H9 (cell line): ENCODE results near the gene SPATA2. TPM values are rescaled to one million over a fixed set of nuclear protein-coding genes. Genes with fewer than 3 reads are reported as not detected.
"Not testable (repeated sequence)": the region's sequence is repeated elsewhere in the genome, so short reads cannot be mapped to it uniquely, and the experiment has no call there.

Experiments used
- DNase-seq: peaks from one replicate; pipeline ENCODE4 v3.0.0-alpha.2; 2017
- H2AFZ ChIP-seq: one replicate; pipeline ENCODE4 v1.6.1; 2013; ENCODE audit warnings: mild to moderate bottlenecking, low read length, control low read depth, moderate library complexity
- H2AK5ac ChIP-seq: 2 replicates; pipeline ENCODE4 v1.6.1; 2013; ENCODE audit warnings: low read length, control low read depth, mixed read lengths; ENCODE audit not compliant: insufficient read length
- H2BK120ac ChIP-seq: one replicate; pipeline ENCODE4 v1.6.1; 2013; ENCODE audit warnings: low read depth, mild to moderate bottlenecking, low read length, control low read depth, inconsistent platforms; ENCODE audit not compliant: poor library complexity, severe bottlenecking
- H2BK12ac ChIP-seq: 2 replicates; pipeline ENCODE4 v1.6.1; 2013; ENCODE audit warnings: low read length, control low read depth, mixed read lengths, low read depth; ENCODE audit not compliant: insufficient read length
- H2BK15ac ChIP-seq: 2 replicates; pipeline ENCODE4 v1.6.1; 2013; ENCODE audit warnings: low read depth, low read length, control low read depth
- H2BK20ac ChIP-seq: one replicate; pipeline ENCODE4 v1.6.1; 2013; ENCODE audit warnings: low read depth, mild to moderate bottlenecking, low read length, control low read depth, inconsistent platforms; ENCODE audit not compliant: poor library complexity, severe bottlenecking
- H2BK5ac ChIP-seq: 2 replicates; pipeline ENCODE4 v1.6.1; 2013; ENCODE audit warnings: low read length, control low read depth, mixed read lengths; ENCODE audit not compliant: insufficient read length
- H3K14ac ChIP-seq: 2 replicates; pipeline ENCODE4 v1.6.1; 2013; ENCODE audit warnings: low read length, control low read depth; ENCODE audit not compliant: insufficient read depth
- H3K18ac ChIP-seq: 2 replicates; pipeline ENCODE4 v1.6.1; 2013; ENCODE audit warnings: low read depth, mild to moderate bottlenecking, mixed read lengths, low read length, control low read depth; ENCODE audit not compliant: insufficient read length
- H3K23ac ChIP-seq: 2 replicates; pipeline ENCODE4 v1.6.1; 2013; ENCODE audit warnings: low read length, control low read depth, mixed read lengths, low read depth; ENCODE audit not compliant: insufficient read length
- H3K23me2 ChIP-seq: 2 replicates; pipeline ENCODE4 v1.6.1; 2013; ENCODE audit warnings: low read depth, mild to moderate bottlenecking, mixed read lengths, low read length, control low read depth; ENCODE audit not compliant: insufficient read length, poor library complexity, severe bottlenecking
- H3K27ac ChIP-seq: 2 replicates; pipeline ENCODE4 v1.5.1; 2013; ENCODE audit warnings: low read length, control low read depth, mixed read lengths, low read depth; ENCODE audit not compliant: insufficient read length
- H3K27me3 ChIP-seq: 2 replicates; pipeline ENCODE4 v1.6.1; 2013; ENCODE audit warnings: low read length, control low read depth, inconsistent platforms; ENCODE audit not compliant: insufficient read depth
- H3K4ac ChIP-seq: 2 replicates; pipeline ENCODE4 v1.6.1; 2013; ENCODE audit warnings: low read depth, mild to moderate bottlenecking, control low read depth, inconsistent platforms, low read length, moderate library complexity
- H3K4me1 ChIP-seq: 2 replicates; pipeline ENCODE4 v1.6.1; 2013; ENCODE audit warnings: low read length, control low read depth, inconsistent platforms; ENCODE audit not compliant: insufficient read depth
- H3K4me2 ChIP-seq: 2 replicates; pipeline ENCODE4 v1.6.1; 2013; ENCODE audit warnings: low read length, control low read depth, mixed read lengths; ENCODE audit not compliant: insufficient read length, insufficient read depth
- H3K56ac ChIP-seq: 2 replicates; pipeline ENCODE4 v1.6.1; 2013; ENCODE audit warnings: low read depth, mild to moderate bottlenecking, mixed read lengths, low read length, control low read depth; ENCODE audit not compliant: insufficient read length
- H3K79me1 ChIP-seq: 2 replicates; pipeline ENCODE4 v1.6.1; 2013; ENCODE audit warnings: low read depth, mild to moderate bottlenecking, moderate library complexity, low read length, control low read depth, inconsistent platforms; ENCODE audit not compliant: insufficient read depth, poor library complexity, severe bottlenecking
- H3K79me2 ChIP-seq: 2 replicates; pipeline ENCODE4 v1.6.1; 2013; ENCODE audit warnings: low read length, control low read depth, inconsistent platforms; ENCODE audit not compliant: insufficient read depth
- H3K9ac ChIP-seq: 2 replicates; pipeline ENCODE4 v1.6.1; 2013; ENCODE audit warnings: low read length, control low read depth, mixed read lengths; ENCODE audit not compliant: insufficient read length; ENCODE audit errors: extremely low read depth
- H3K9me3 ChIP-seq: one replicate; pipeline ENCODE4 v1.6.1; 2013; ENCODE audit warnings: low read depth, low read length, inconsistent platforms; ENCODE audit not compliant: control insufficient read depth
- H3T11ph ChIP-seq: one replicate; pipeline ENCODE4 v1.6.1; 2013; ENCODE audit warnings: mild to moderate bottlenecking, low read length, control low read depth, inconsistent platforms
- H4K20me1 ChIP-seq: one replicate; pipeline ENCODE4 v1.6.1; 2013; ENCODE audit not compliant: control insufficient read depth, insufficient read length, insufficient read depth
- H4K5ac ChIP-seq: 2 replicates; pipeline ENCODE4 v1.6.1; 2013; ENCODE audit warnings: low read depth, mild to moderate bottlenecking, mixed read lengths, low read length, control low read depth; ENCODE audit not compliant: insufficient read length
- H4K8ac ChIP-seq: replicated peaks from 2 replicates; pipeline ENCODE4 v1.6.1; 2013; ENCODE audit warnings: low read length, control low read depth, mixed read lengths, low read depth; ENCODE audit not compliant: insufficient read length
- H4K91ac ChIP-seq: 2 replicates; pipeline ENCODE4 v1.6.1; 2013; ENCODE audit warnings: low read depth, mild to moderate bottlenecking, moderate library complexity, mixed read lengths, low read length, control low read depth; ENCODE audit not compliant: insufficient read length
- H3K27ac Mint-ChIP-seq, 3 experiments: 2 replicates in 2 of 3; 3 replicates in 1 of 3; pipeline ENCODE4 v1.8.0; 2020 to 2021; ENCODE audit warnings: mixed read lengths in 3 of 3, mild to moderate bottlenecking in 1 of 3, moderate library complexity in 1 of 3
- H3K27me3 Mint-ChIP-seq: 2 replicates; pipeline ENCODE4 v1.8.0; 2021; ENCODE audit warnings: low read depth, mild to moderate bottlenecking, moderate library complexity, mixed read lengths
- H3K36me3 Mint-ChIP-seq, 3 experiments: 2 replicates in 2 of 3; 3 replicates in 1 of 3; pipeline ENCODE4 v1.8.0; 2020 to 2021; ENCODE audit warnings: low read depth in 3 of 3, mixed read lengths in 3 of 3; ENCODE audit not compliant: insufficient read depth in 1 of 3
- H3K4me1 Mint-ChIP-seq, 2 experiments: 2 replicates each; pipeline ENCODE4 v1.8.0; 2020; ENCODE audit warnings: mixed read lengths in 2 of 2
- H3K4me3 Mint-ChIP-seq, 2 experiments: 2 replicates in 1 of 2; 3 replicates in 1 of 2; pipeline ENCODE4 v1.8.0; 2020 to 2021; ENCODE audit warnings: mild to moderate bottlenecking in 2 of 2, mixed read lengths in 2 of 2, moderate library complexity in 1 of 2
- H3K9me3 Mint-ChIP-seq, 2 experiments: 2 replicates in 1 of 2; 3 replicates in 1 of 2; pipeline ENCODE4 v1.8.0; 2020; ENCODE audit warnings: mild to moderate bottlenecking in 2 of 2, mixed read lengths in 2 of 2, moderate library complexity in 1 of 2
- CTCF ChIP-seq: fragments of 200-600 bp; sonication (generic); conservative IDR thresholded peaks from 3 replicates; pipeline ENCODE4 v1.8.0; 2021; ENCODE audit warnings: antibody characterized with exemption, mild to moderate bottlenecking
- whole genome bisulfite sequencing: extraction: QIAGEN DNeasy Blood & Tissue Kit; methylation state at CpG from one replicate; pipeline ENCODE4 v1.1.7; 2013; ENCODE audit warnings: missing lambda C conversion rate, low lambda C conversion rate, mixed read lengths; ENCODE audit not compliant: insufficient read length; ENCODE audit errors: extremely low coverage; 5-methylcytosine and 5-hydroxymethylcytosine counted together
- total RNA-seq: library from RNA; stranded (reverse); gene quantifications from 2 replicates; pipeline ENCODE4 v1.2.1, GENCODE V29; 2021

SPATA2 gene
- total RNA-seq, 1 experiment from 2014 or later: 9.6 TPM

GRCh38 chr20:49896204-49896603 is 19.1 kb downstream of the SPATA2 start:
- no peak overlapping the region for H3K18ac ChIP-seq
- H3K14ac ChIP-seq: no peak overlapping the region
- no peak overlapping the region for H2AFZ ChIP-seq
- H3K4me2 ChIP-seq: no peak overlapping the region
- H3K9ac ChIP-seq: no peak overlapping the region
- no peak for TF ChIP-seq CTCF
- no peak overlapping the region for H3K27ac ChIP-seq
- no peak overlapping the region for H4K5ac ChIP-seq
- no peaks in the 10 kb centered on the region for H3K23me2 ChIP-seq
- no peaks in the 10 kb centered on the region for H3K79me2 ChIP-seq
- H3K4me1 ChIP-seq: no peaks in the 10 kb centered on the region
- no peak overlapping the region for H3T11ph ChIP-seq
- no peak overlapping the region for H2AK5ac ChIP-seq
- H3K79me1 ChIP-seq: no peaks in the 10 kb centered on the region
- H2BK5ac ChIP-seq: no peak overlapping the region
- H2BK15ac ChIP-seq: no peak overlapping the region
- H3K56ac ChIP-seq: no peak overlapping the region
- Mint-ChIP-seq H3K27me3 (peaks cover 1% of the 10 kb centered on the region; the same call in 1 of the 2 replicates), H3K4me1 (peaks cover 8 to 17% of the 10 kb centered on the region in 2 experiments), H3K9me3 (no peaks in the 10 kb centered on the region; a peak in 1 of 5 replicates), H3K36me3 (no peaks in the 10 kb centered on the region), H3K27ac (no peak overlapping the region), H3K4me3 (no peak overlapping the region)
- H4K8ac ChIP-seq: no peak overlapping the region
- DNase-seq: no peak
- no peaks in the 10 kb centered on the region for H3K27me3 ChIP-seq
- H3K4ac ChIP-seq: no peak overlapping the region
- H2BK12ac ChIP-seq: no peak overlapping the region
- no peak overlapping the region for H2BK120ac ChIP-seq
- no peak overlapping the region for H3K23ac ChIP-seq
- H4K20me1 ChIP-seq: no peaks in the 10 kb centered on the region
- no peak overlapping the region for H2BK20ac ChIP-seq
- no peak overlapping the region for H4K91ac ChIP-seq
- no CpG with 5 or more reads among the region's 6 CpGs for WGBS
- no peaks in the 10 kb centered on the region for H3K9me3 ChIP-seq

GRCh38 chr20:49895474-49896093 is 19.7 kb downstream of the SPATA2 start:
- H3K27ac ChIP-seq, H4K91ac ChIP-seq, H4K8ac ChIP-seq, H3K79me2 ChIP-seq, H3K23me2 ChIP-seq, H3K18ac ChIP-seq, H3T11ph ChIP-seq, H2BK120ac ChIP-seq, H3K4me2 ChIP-seq, H3K4me1 ChIP-seq, H3K9ac ChIP-seq, H3K27me3 Mint-ChIP-seq, H2BK15ac ChIP-seq, H3K56ac ChIP-seq, H4K5ac ChIP-seq, H4K20me1 ChIP-seq, H3K4ac ChIP-seq, H3K4me3 Mint-ChIP-seq, H2BK20ac ChIP-seq, H3K36me3 Mint-ChIP-seq, H3K23ac ChIP-seq, H2BK12ac ChIP-seq, H2AK5ac ChIP-seq, H3K27me3 ChIP-seq, H2BK5ac ChIP-seq, H3K27ac Mint-ChIP-seq, DNase-seq, H3K9me3 Mint-ChIP-seq, H2AFZ ChIP-seq, H3K9me3 ChIP-seq, H3K14ac ChIP-seq, H3K79me1 ChIP-seq: not testable (repeated sequence)
- WGBS: no CpG with 5 or more reads among the region's 7 CpGs
- H3K4me1 Mint-ChIP-seq: peaks cover 12 to 22% of the 10 kb centered on the region in 2 experiments
